H9 (cell line): Measurements from ENCODE around the gene ZNF469. TPM values are rescaled to one million over a fixed set of nuclear protein-coding genes. Genes with fewer than 3 reads are reported as not detected.

Source experiments
- DNase-seq: peaks from one replicate; pipeline ENCODE4 v3.0.0-alpha.2; 2017
- H2AFZ ChIP-seq: one replicate; pipeline ENCODE4 v1.6.1; 2013; ENCODE audit warnings: mild to moderate bottlenecking, low read length, control low read depth, moderate library complexity
- H2AK5ac ChIP-seq: 2 replicates; pipeline ENCODE4 v1.6.1; 2013; ENCODE audit warnings: low read length, control low read depth, mixed read lengths; ENCODE audit not compliant: insufficient read length
- H2BK120ac ChIP-seq: one replicate; pipeline ENCODE4 v1.6.1; 2013; ENCODE audit warnings: low read depth, mild to moderate bottlenecking, low read length, control low read depth, inconsistent platforms; ENCODE audit not compliant: poor library complexity, severe bottlenecking
- H2BK12ac ChIP-seq: 2 replicates; pipeline ENCODE4 v1.6.1; 2013; ENCODE audit warnings: low read length, control low read depth, mixed read lengths, low read depth; ENCODE audit not compliant: insufficient read length
- H2BK15ac ChIP-seq: 2 replicates; pipeline ENCODE4 v1.6.1; 2013; ENCODE audit warnings: low read depth, low read length, control low read depth
- H2BK20ac ChIP-seq: one replicate; pipeline ENCODE4 v1.6.1; 2013; ENCODE audit warnings: low read depth, mild to moderate bottlenecking, low read length, control low read depth, inconsistent platforms; ENCODE audit not compliant: poor library complexity, severe bottlenecking
- H2BK5ac ChIP-seq: 2 replicates; pipeline ENCODE4 v1.6.1; 2013; ENCODE audit warnings: low read length, control low read depth, mixed read lengths; ENCODE audit not compliant: insufficient read length
- H3K14ac ChIP-seq: 2 replicates; pipeline ENCODE4 v1.6.1; 2013; ENCODE audit warnings: low read length, control low read depth; ENCODE audit not compliant: insufficient read depth
- H3K18ac ChIP-seq: 2 replicates; pipeline ENCODE4 v1.6.1; 2013; ENCODE audit warnings: low read depth, mild to moderate bottlenecking, mixed read lengths, low read length, control low read depth; ENCODE audit not compliant: insufficient read length
- H3K23ac ChIP-seq: 2 replicates; pipeline ENCODE4 v1.6.1; 2013; ENCODE audit warnings: low read length, control low read depth, mixed read lengths, low read depth; ENCODE audit not compliant: insufficient read length
- H3K23me2 ChIP-seq: 2 replicates; pipeline ENCODE4 v1.6.1; 2013; ENCODE audit warnings: low read depth, mild to moderate bottlenecking, mixed read lengths, low read length, control low read depth; ENCODE audit not compliant: insufficient read length, poor library complexity, severe bottlenecking
- H3K27ac ChIP-seq: 2 replicates; pipeline ENCODE4 v1.5.1; 2013; ENCODE audit warnings: low read length, control low read depth, mixed read lengths, low read depth; ENCODE audit not compliant: insufficient read length
- H3K27me3 ChIP-seq: 2 replicates; pipeline ENCODE4 v1.6.1; 2013; ENCODE audit warnings: low read length, control low read depth, inconsistent platforms; ENCODE audit not compliant: insufficient read depth
- H3K4ac ChIP-seq: 2 replicates; pipeline ENCODE4 v1.6.1; 2013; ENCODE audit warnings: low read depth, mild to moderate bottlenecking, control low read depth, inconsistent platforms, low read length, moderate library complexity
- H3K4me1 ChIP-seq: 2 replicates; pipeline ENCODE4 v1.6.1; 2013; ENCODE audit warnings: low read length, control low read depth, inconsistent platforms; ENCODE audit not compliant: insufficient read depth
- H3K4me2 ChIP-seq: 2 replicates; pipeline ENCODE4 v1.6.1; 2013; ENCODE audit warnings: low read length, control low read depth, mixed read lengths; ENCODE audit not compliant: insufficient read length, insufficient read depth
- H3K56ac ChIP-seq: 2 replicates; pipeline ENCODE4 v1.6.1; 2013; ENCODE audit warnings: low read depth, mild to moderate bottlenecking, mixed read lengths, low read length, control low read depth; ENCODE audit not compliant: insufficient read length
- H3K79me1 ChIP-seq: 2 replicates; pipeline ENCODE4 v1.6.1; 2013; ENCODE audit warnings: low read depth, mild to moderate bottlenecking, moderate library complexity, low read length, control low read depth, inconsistent platforms; ENCODE audit not compliant: insufficient read depth, poor library complexity, severe bottlenecking
- H3K79me2 ChIP-seq: 2 replicates; pipeline ENCODE4 v1.6.1; 2013; ENCODE audit warnings: low read length, control low read depth, inconsistent platforms; ENCODE audit not compliant: insufficient read depth
- H3K9ac ChIP-seq: 2 replicates; pipeline ENCODE4 v1.6.1; 2013; ENCODE audit warnings: low read length, control low read depth, mixed read lengths; ENCODE audit not compliant: insufficient read length; ENCODE audit errors: extremely low read depth
- H3K9me3 ChIP-seq: one replicate; pipeline ENCODE4 v1.6.1; 2013; ENCODE audit warnings: low read depth, low read length, inconsistent platforms; ENCODE audit not compliant: control insufficient read depth
- H3T11ph ChIP-seq: one replicate; pipeline ENCODE4 v1.6.1; 2013; ENCODE audit warnings: mild to moderate bottlenecking, low read length, control low read depth, inconsistent platforms
- H4K20me1 ChIP-seq: one replicate; pipeline ENCODE4 v1.6.1; 2013; ENCODE audit not compliant: control insufficient read depth, insufficient read length, insufficient read depth
- H4K5ac ChIP-seq: 2 replicates; pipeline ENCODE4 v1.6.1; 2013; ENCODE audit warnings: low read depth, mild to moderate bottlenecking, mixed read lengths, low read length, control low read depth; ENCODE audit not compliant: insufficient read length
- H4K8ac ChIP-seq: replicated peaks from 2 replicates; pipeline ENCODE4 v1.6.1; 2013; ENCODE audit warnings: low read length, control low read depth, mixed read lengths, low read depth; ENCODE audit not compliant: insufficient read length
- H4K91ac ChIP-seq: 2 replicates; pipeline ENCODE4 v1.6.1; 2013; ENCODE audit warnings: low read depth, mild to moderate bottlenecking, moderate library complexity, mixed read lengths, low read length, control low read depth; ENCODE audit not compliant: insufficient read length
- H3K27ac Mint-ChIP-seq, 3 experiments: 2 replicates in 2 of 3; 3 replicates in 1 of 3; pipeline ENCODE4 v1.8.0; 2020 to 2021; ENCODE audit warnings: mixed read lengths in 3 of 3, mild to moderate bottlenecking in 1 of 3, moderate library complexity in 1 of 3
- H3K27me3 Mint-ChIP-seq: 2 replicates; pipeline ENCODE4 v1.8.0; 2021; ENCODE audit warnings: low read depth, mild to moderate bottlenecking, moderate library complexity, mixed read lengths
- H3K36me3 Mint-ChIP-seq, 3 experiments: 2 replicates in 2 of 3; 3 replicates in 1 of 3; pipeline ENCODE4 v1.8.0; 2020 to 2021; ENCODE audit warnings: low read depth in 3 of 3, mixed read lengths in 3 of 3; ENCODE audit not compliant: insufficient read depth in 1 of 3
- H3K4me1 Mint-ChIP-seq, 2 experiments: 2 replicates each; pipeline ENCODE4 v1.8.0; 2020; ENCODE audit warnings: mixed read lengths in 2 of 2
- H3K4me3 Mint-ChIP-seq, 2 experiments: 2 replicates in 1 of 2; 3 replicates in 1 of 2; pipeline ENCODE4 v1.8.0; 2020 to 2021; ENCODE audit warnings: mild to moderate bottlenecking in 2 of 2, mixed read lengths in 2 of 2, moderate library complexity in 1 of 2
- H3K9me3 Mint-ChIP-seq, 2 experiments: 2 replicates in 1 of 2; 3 replicates in 1 of 2; pipeline ENCODE4 v1.8.0; 2020; ENCODE audit warnings: mild to moderate bottlenecking in 2 of 2, mixed read lengths in 2 of 2, moderate library complexity in 1 of 2
- CTCF ChIP-seq: fragments of 200-600 bp; sonication (generic); conservative IDR thresholded peaks from 3 replicates; pipeline ENCODE4 v1.8.0; 2021; ENCODE audit warnings: antibody characterized with exemption, mild to moderate bottlenecking
- WGBS: extraction: QIAGEN DNeasy Blood & Tissue Kit; methylation state at CpG from one replicate; pipeline ENCODE4 v1.1.7; 2013; ENCODE audit warnings: missing lambda C conversion rate, low lambda C conversion rate, mixed read lengths; ENCODE audit not compliant: insufficient read length; ENCODE audit errors: extremely low coverage; 5-methylcytosine and 5-hydroxymethylcytosine counted together
- total RNA-seq: library from RNA; stranded (reverse); gene quantifications from 2 replicates; pipeline ENCODE4 v1.2.1, GENCODE V29; 2021

Gene ZNF469
- total RNA-seq, 1 experiment from 2014 or later = 4.4 TPM

GRCh38 chr16:88377961-88378360 lies 4.8 kb upstream of the ZNF469 start:
- no peak for TF ChIP-seq CTCF
- no CpG with 5 or more reads among the region's 12 CpGs for WGBS
- Mint-ChIP-seq H3K27me3 (peaks cover 17% of the 10 kb centered on the region), H3K9me3 (no peaks in the 10 kb centered on the region), H3K4me3 (no peak overlapping the region), H3K36me3 (no peaks in the 10 kb centered on the region), H3K4me1 (peaks cover 7% of the 10 kb centered on the region in 2 experiments), H3K27ac (peak overlapping the region in 1 of 3 experiments; percentile 75; a peak in 2 of 7 replicates)
- Histone ChIP-seq H3K9ac (no peak overlapping the region), H3K4me2 (no peak overlapping the region), H4K91ac (no peak overlapping the region), H2BK12ac (no peak overlapping the region), H3K18ac (no peak overlapping the region), H4K20me1 (no peaks in the 10 kb centered on the region), H2BK5ac (no peak overlapping the region), H3K79me2 (no peaks in the 10 kb centered on the region), H2AK5ac (no peak overlapping the region), H3K56ac (no peak overlapping the region), H3T11ph (no peak overlapping the region), H3K23me2 (peaks cover 2% of the 10 kb centered on the region), H3K4ac (no peak overlapping the region), H3K14ac (no peak overlapping the region), H4K5ac (no peak overlapping the region), H3K79me1 (no peaks in the 10 kb centered on the region), H2AFZ (no peak overlapping the region), H3K27me3 (peaks cover 2% of the 10 kb centered on the region; the same call in 1 of the 2 replicates), H3K27ac (no peak overlapping the region), H3K4me1 (peaks cover 3% of the 10 kb centered on the region; the same call in 1 of the 2 replicates), H2BK20ac (no peak overlapping the region), H2BK15ac (no peak overlapping the region), H3K9me3 (no peaks in the 10 kb centered on the region), H3K23ac (no peak overlapping the region), H4K8ac (no peak overlapping the region), H2BK120ac (no peak overlapping the region)
- DNase-seq = no peak
